Heart right ventricle (tissue), 16 donors: Measurements from ENCODE around the gene CCDC106. TPM values are rescaled to one million over a fixed set of nuclear protein-coding genes. Genes with fewer than 3 reads are reported as not detected.

ENCODE experiments used
- ATAC-seq, 8 donors: fragments of 200-7000 bp; cut with Tn5 transposase; one replicate each; pipeline ENCODE4 v1.9.1; 2020; ENCODE audit warnings: mild to moderate bottlenecking in 8 of 8, moderate library complexity in 8 of 8, moderate number of reproducible peaks in 1 of 8
- DNase-seq, 2 donors: peaks; one replicate each; pipeline ENCODE4 v3.0.0-alpha.2; 2020
- H3K27ac ChIP-seq, 10 donors: fragments of 200-600 bp; sonication (generic) in 2 of 10; one replicate each; pipeline versions ENCODE4 v1.5.0 to v1.8.0; 2020 to 2022; ENCODE audit warnings: mild to moderate bottlenecking in 3 of 10
- H3K27me3 ChIP-seq, 7 donors: fragments of 200-600 bp; one replicate each; pipeline ENCODE4 v1.8.0; 2021 to 2022; ENCODE audit warnings: mild to moderate bottlenecking in 2 of 7
- H3K36me3 ChIP-seq, 9 donors: fragments of 200-600 bp; sonication (generic) in 1 of 9; one replicate each; pipeline versions ENCODE4 v1.5.0 to v1.8.0; 2020 to 2022; ENCODE audit warnings: mild to moderate bottlenecking in 2 of 9
- H3K4me1 ChIP-seq, 9 donors: fragments of 200-600 bp; sonication (generic) in 1 of 9; one replicate each; pipeline versions ENCODE4 v1.5.0 to v1.8.0; 2020 to 2022; ENCODE audit warnings: mild to moderate bottlenecking in 4 of 9
- H3K4me3 ChIP-seq, 10 donors: fragments of 200-600 bp; sonication (generic) in 2 of 10; one replicate each; pipeline versions ENCODE4 v1.5.0 to v1.8.0; 2020 to 2022; ENCODE audit warnings: mild to moderate bottlenecking in 7 of 10, moderate library complexity in 2 of 10
- H3K9me3 ChIP-seq, 11 donors: fragments of 200-600 bp in 10 of 11; sonication (generic) in 2 of 11; one replicate each; pipeline versions ENCODE4 v1.5.0 to v1.8.0; 2013 to 2022; ENCODE audit warnings: mild to moderate bottlenecking in 2 of 11, control low read depth in 1 of 11, moderate library complexity in 1 of 11
- CTCF ChIP-seq, 9 donors: fragments of 200-600 bp; sonication (generic) in 2 of 9; IDR thresholded peaks; one replicate each; pipeline versions ENCODE4 v1.5.0 to v1.8.0; 2021 to 2022; ENCODE audit warnings: antibody characterized with exemption in 9 of 9, mild to moderate bottlenecking in 5 of 9, moderate library complexity in 1 of 9
- WGBS, 2 donors: extraction: QIAGEN DNeasy Blood & Tissue Kit; methylation state at CpG; one replicate each; pipeline ENCODE4 v1.1.7; 2013; ENCODE audit warnings: inconsistent platforms in 1 of 2; 5-methylcytosine and 5-hydroxymethylcytosine counted together
- intact Hi-C, 10 donors: fragments of 100-400 bp; cut with DNase I; formaldehyde crosslinking; loops; one replicate each; pipeline versions ENCODE4 v1.11.1 to v1.14.2; 2022
- polyA plus RNA-seq, 2 donors: library from polyadenylated mRNA; stranded (reverse); fragments of 200-250 nt; gene quantifications; one replicate each; pipeline ENCODE4 v1.2.3, GENCODE V29; 2013
- total RNA-seq, 10 donors: library from RNA; stranded (reverse); fragmentation: NEBNext Ultra II Directional in 3 of 10; extraction: Animal tissue kit (Norgen Biotek cat#: 25700) in 3 of 10; gene quantifications; one replicate each; pipeline versions ENCODE4 v1.2.1 to v1.2.4, GENCODE V29; 2021 to 2023
- donor health status: Arrhythmogenic right ventricular cardiomyopathy.
- donor health status: ischemic (EF 13 %, LVEDD 7.1; RV severe dilation, severe dysfunction).
- donor health status: healthy with polysubstance abuse.
- donor health status: DM: no; HTN: yes; CAD: no.
- donor health status: DM: no; HTN: no; CAD: no.
- donor health status: ischemic (EF 25% LVEDD 6.9; RV normal size, moderate dysfunction).
- donor health status: ischemic (EF 25% LVEDD 5.7; RV mildly dilated, moderate dysfunction).
- donor health status: healthy.
- donor health status: DM: yes; HTN: yes; CAD: no.
- donor health status: Ischemic cardiomyopathy.
- donor health status: ischemic (EF 35%, LVEDD 5.7; RV mildly dilated, moderate dysfunction).
- donor health status: nonischemic (EF 11% LVEDD 7.7; RV severe dilation, severe dysfunction).
- donor health status: DM: yes; HTN: yes; CAD: no.
- donor health status: PGD.
- donor health status: ischemic (EF 29% LVEDD 5.4; RV normal size, mild dysfunction).
- donor health status: nonischemic (EF 23%, LVEDD 6.1; RV moderate dilation, normal function).

Gene CCDC106
- total and polyA plus RNA-seq, 12 donors: 12.1 to 29.6 (median 14.4) TPM

GRCh38 chr19:55637534-55637933 lies 10.5 kb upstream of the CCDC106 start:
- intact Hi-C loops: loop anchor here in 2 of 10 donors (10.0 kb wide), 2 partner anchors 123 to 493 kb away; partner anchors contain the start of gene TNNT1 (in 1 of the 2)
- H3K4me3 ChIP-seq: no peak overlapping the region
- no peak overlapping the region for H3K27ac ChIP-seq
- H3K4me1 ChIP-seq: peaks cover 19 to 74% (median 57%) of the 10 kb centered on the region in 9 donors
- DNase-seq (peak in 1 of 2 donors; percentile 7), ATAC-seq (no peak)
- H3K9me3 ChIP-seq: no peaks in the 10 kb centered on the region
- 74 to 81% methylated on average over 11 of the region's 11 CpGs for WGBS, 2 donors
- no peaks in the 10 kb centered on the region for H3K27me3 ChIP-seq
- H3K36me3 ChIP-seq: peaks cover 0 to 8% (median 0%) of the 10 kb centered on the region in 9 donors
- TF ChIP-seq CTCF (IDR thresholded peaks at IDR 0.05): no peak

GRCh38 chr19:55638864-55639359 lies 9.1 kb upstream of the CCDC106 start:
- no peaks in the 10 kb centered on the region for H3K27me3 ChIP-seq
- no peak overlapping the region for H3K4me3 ChIP-seq
- H3K36me3 ChIP-seq: peaks cover 0 to 8% (median 0%) of the 10 kb centered on the region in 9 donors
- H3K9me3 ChIP-seq: no peaks in the 10 kb centered on the region
- TF ChIP-seq CTCF (IDR thresholded peaks at IDR 0.05): peak in 8 of 9 donors; percentile 13 to 56 (median 40)
- H3K4me1 ChIP-seq: peaks cover 19 to 82% (median 63%) of the 10 kb centered on the region in 9 donors
- WGBS, 2 donors: 86 to 88% methylated on average over 6 of the region's 6 CpGs
- H3K27ac ChIP-seq: peak overlapping the region in 1 of 10 donors; percentile 91
- intact Hi-C loops: loop anchor here in 2 of 10 donors (10.0 kb wide), 2 partner anchors 124 to 494 kb away; partner anchors contain the start of gene TNNT1 (in 1 of the 2)
- ATAC-seq (no peak), DNase-seq (peak in 1 of 2 donors; percentile 29)

GRCh38 chr19:55640043-55640576 lies 7.9 kb upstream of the CCDC106 start:
- TF ChIP-seq CTCF (IDR thresholded peaks at IDR 0.05): peak in 7 of 9 donors; percentile 20 to 64 (median 52)
- H3K27ac ChIP-seq: peak overlapping the region; percentile 87 to 95 (median 90)
- peaks cover 19 to 89% (median 69%) of the 10 kb centered on the region in 9 donors for H3K4me1 ChIP-seq
- H3K4me3 ChIP-seq: peak overlapping the region; percentile 74 to 95 (median 84)
- ATAC-seq (peak in 6 of 8 donors; percentile 16 to 30 (median 26)), DNase-seq (peak; percentile 54 to 71)
- intact Hi-C loops: no loop called here
- H3K27me3 ChIP-seq: no peaks in the 10 kb centered on the region
- peaks cover 0 to 14% (median 4%) of the 10 kb centered on the region in 9 donors for H3K36me3 ChIP-seq
- no peaks in the 10 kb centered on the region for H3K9me3 ChIP-seq
- 8 to 18% methylated on average over 38 of the region's 38 CpGs for WGBS, 2 donors

GRCh38 chr19:55640577-55641425 lies 7.2 kb upstream of the CCDC106 start, which contains the start of gene ZNF580:
TSS of gene ZNF580 (plus strand) at chr19:55641002. CDS start at chr19:55642509, 1,507 bp downstream.
- peak within 1 kb of the TSS; percentile 74 to 95 (median 84) for H3K4me3 ChIP-seq
- WGBS, 2 donors: 1% methylated on average over 60 to 89 of the region's 89 CpGs
- TF ChIP-seq CTCF (IDR thresholded peaks at IDR 0.05): no peak

More at GRCh38 chr19:55640577-55641425, 7.2 kb upstream of the CCDC106 start, which contains the start of gene ZNF580:
- H3K36me3 ChIP-seq: peaks cover 0 to 21% (median 8%) of the 10 kb centered on the region in 9 donors
- DNase-seq: peak; percentile 58 to 75
- intact Hi-C loops: no loop called here
- H3K4me1 ChIP-seq: peaks cover 18 to 87% (median 63%) of the 10 kb centered on the region in 9 donors
- H3K27me3 ChIP-seq: no peaks in the 10 kb centered on the region
- peak; percentile 60 to 80 (median 73) for ATAC-seq
- no peaks in the 10 kb centered on the region for H3K9me3 ChIP-seq
- peak within 1 kb of the TSS; percentile 87 to 95 (median 90) for H3K27ac ChIP-seq
